Endothelial cell (in vitro differentiated cells): ENCODE data around the gene KIF13A. TPM values are rescaled to one million over a fixed set of nuclear protein-coding genes. Genes with fewer than 3 reads are reported as not detected.

Experiments
- DNase-seq: peaks from one replicate; pipeline ENCODE4 v3.0.0; 2021; ENCODE audit warnings: low spot score
- H3K27ac Mint-ChIP-seq: one replicate; pipeline ENCODE4 v1.8.0; 2021; ENCODE audit warnings: mixed read lengths, inconsistent platforms; ENCODE audit not compliant: unreplicated experiment
- H3K27me3 Mint-ChIP-seq: one replicate; pipeline ENCODE4 v1.8.0; 2021; ENCODE audit warnings: mild to moderate bottlenecking, moderate library complexity, mixed read lengths, inconsistent platforms; ENCODE audit not compliant: unreplicated experiment
- H3K36me3 Mint-ChIP-seq: one replicate; pipeline ENCODE4 v1.8.0; 2021; ENCODE audit warnings: mild to moderate bottlenecking, low read depth, mixed read lengths, inconsistent platforms; ENCODE audit not compliant: unreplicated experiment
- H3K4me1 Mint-ChIP-seq: one replicate; pipeline ENCODE4 v1.8.0; 2021; ENCODE audit warnings: mild to moderate bottlenecking, mixed read lengths, inconsistent platforms; ENCODE audit not compliant: unreplicated experiment
- H3K4me3 Mint-ChIP-seq: one replicate; pipeline ENCODE4 v1.8.0; 2021; ENCODE audit warnings: mild to moderate bottlenecking, mixed read lengths, inconsistent platforms; ENCODE audit not compliant: unreplicated experiment
- H3K9me3 Mint-ChIP-seq: one replicate; pipeline ENCODE4 v1.8.0; 2021; ENCODE audit warnings: mixed read lengths, inconsistent platforms; ENCODE audit not compliant: unreplicated experiment
- CTCF ChIP-seq: fragments of 200-600 bp; sonication (generic); IDR thresholded peaks from one replicate; pipeline ENCODE4 v1.5.0; 2021; ENCODE audit warnings: antibody characterized with exemption; ENCODE audit not compliant: unreplicated experiment
- total RNA-seq: library from RNA; stranded (reverse); fragmentation: NEBNext Ultra II Directional; extraction: Animal tissue kit (Norgen Biotek cat#: 25700); gene quantifications from one replicate; pipeline ENCODE4 v1.2.1, GENCODE V29; 2021; ENCODE audit not compliant: unreplicated experiment

Gene KIF13A
- total RNA-seq, 1 donor from 2014 or later = 139 TPM

- no peak for DNase-seq
- Mint-ChIP-seq H3K4me1 (peaks cover 2% of the 10 kb centered on the region), H3K36me3 (no peaks in the 10 kb centered on the region), H3K27me3 (peaks cover 2% of the 10 kb centered on the region), H3K4me3 (no peak overlapping the region), H3K27ac (no peak overlapping the region), H3K9me3 (no peaks in the 10 kb centered on the region)
- no peak for TF ChIP-seq CTCF
Measured at GRCh38 chr6:18031189-18031588, 43.8 kb upstream of the KIF13A start.

DNA sequence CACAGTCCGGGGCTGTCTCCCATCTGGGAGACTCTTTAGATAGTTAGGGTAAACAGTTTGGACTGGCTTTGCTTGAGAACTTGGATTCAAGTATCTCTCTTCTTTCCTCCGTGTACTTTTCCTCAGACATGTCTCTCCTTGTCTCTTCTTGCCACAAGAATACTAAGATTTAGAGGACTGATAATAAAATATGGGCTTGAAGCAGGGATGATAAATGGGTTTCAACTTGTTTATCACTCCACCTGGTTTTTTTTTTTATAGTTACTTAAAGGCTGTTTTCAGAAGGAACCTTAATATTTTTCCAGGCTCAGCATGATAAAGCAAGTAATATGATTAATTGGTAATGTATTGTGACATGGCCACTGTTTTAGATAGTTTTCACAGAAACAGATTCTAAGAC, 40.9 kb upstream of the KIF13A start:
- no peak for TF ChIP-seq CTCF
- peaks cover 1% of the 10 kb centered on the region for H3K4me1 Mint-ChIP-seq
- H3K4me3 Mint-ChIP-seq = no peak overlapping the region
- no peak for DNase-seq
- peaks cover 4% of the 10 kb centered on the region for H3K27me3 Mint-ChIP-seq
- H3K36me3 Mint-ChIP-seq = no peaks in the 10 kb centered on the region
- no peak overlapping the region for H3K27ac Mint-ChIP-seq
- H3K9me3 Mint-ChIP-seq = no peaks in the 10 kb centered on the region

DNA sequence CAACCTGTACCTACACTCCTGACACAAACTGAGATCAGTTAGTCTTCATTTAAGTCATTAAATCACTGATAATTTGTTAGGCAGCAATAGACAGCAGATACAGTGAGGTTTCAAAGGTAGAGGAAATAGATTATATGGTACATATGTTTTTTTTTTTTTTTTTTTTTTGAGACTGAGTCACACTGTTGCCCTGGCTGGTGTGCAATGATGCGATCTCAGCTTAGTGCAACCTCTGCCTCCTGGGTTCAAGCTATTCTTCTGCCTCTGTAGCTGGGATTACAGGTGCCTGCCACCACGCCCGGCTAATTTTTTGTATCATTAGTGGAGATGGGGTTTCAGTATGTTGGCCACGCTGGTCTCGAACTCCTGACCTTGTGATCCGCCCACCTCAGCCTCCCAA, 38.2 kb upstream of the KIF13A start:
- no peak for DNase-seq
- no peaks in the 10 kb centered on the region for H3K9me3 Mint-ChIP-seq
- peaks cover 3% of the 10 kb centered on the region for H3K36me3 Mint-ChIP-seq
- peaks cover 12% of the 10 kb centered on the region for H3K4me1 Mint-ChIP-seq
- H3K27ac Mint-ChIP-seq = no peak overlapping the region
- H3K27me3 Mint-ChIP-seq = peaks cover 5% of the 10 kb centered on the region
- TF ChIP-seq CTCF = no peak
- no peak overlapping the region for H3K4me3 Mint-ChIP-seq

- H3K36me3 Mint-ChIP-seq = peaks cover 5% of the 10 kb centered on the region
- H3K9me3 Mint-ChIP-seq = no peaks in the 10 kb centered on the region
- H3K27me3 Mint-ChIP-seq = peaks cover 5% of the 10 kb centered on the region
- no peak overlapping the region for H3K4me3 Mint-ChIP-seq
- no peak for DNase-seq
- no peak overlapping the region for H3K27ac Mint-ChIP-seq
- H3K4me1 Mint-ChIP-seq = peaks cover 12% of the 10 kb centered on the region
- no peak for TF ChIP-seq CTCF
Measured at GRCh38 chr6:18024876-18025275, 37.4 kb upstream of the KIF13A start.

- Mint-ChIP-seq H3K27me3 (peaks cover 5% of the 10 kb centered on the region), H3K27ac (no peak overlapping the region), H3K9me3 (no peaks in the 10 kb centered on the region), H3K4me3 (no peak overlapping the region), H3K4me1 (peaks cover 12% of the 10 kb centered on the region), H3K36me3 (peaks cover 5% of the 10 kb centered on the region)
- TF ChIP-seq CTCF = no peak
- no peak for DNase-seq
Measured at GRCh38 chr6:18023891-18024290, 36.5 kb upstream of the KIF13A start.
